RWPE1 (cell line): ENCODE data around the gene CRYGN.

Experiments
- CTCF ChIA-PET: fragments of 350-600 bp; sonication (Branson Sonifier 250); formaldehyde crosslinking; extraction: SDS; loops from one replicate; lab custom pipeline; 2021; lab: Yijun Ruan, JAX
- POLR2A ChIA-PET: fragments of 400-600 bp; formaldehyde crosslinking; extraction: SDS; loops from one replicate; lab custom pipeline; 2020; ENCODE audit warnings: antibody characterized with exemption; ENCODE audit not compliant: low non-redundant PET; lab: Yijun Ruan, JAX
- DNase-seq: peaks from one replicate; pipeline ENCODE4 v3.0.0; 2012; ENCODE audit warnings: low spot score
- H3K27ac ChIP-seq: fragments of 450-650 bp; 2 replicates; pipeline ENCODE4 v1.5.1; 2017
- CTCF ChIP-seq: fragments of 450-650 bp; conservative IDR thresholded peaks from 2 replicates; pipeline ENCODE4 v1.5.1; 2017; ENCODE audit warnings: low read depth, mild to moderate bottlenecking

Gene CRYGN

GRCh38 chr7:151424799-151425198 is 15.1 kb downstream of the CRYGN start:
- POLR2A ChIA-PET: no interaction called here
- no peak overlapping the region for H3K27ac ChIP-seq
- TF ChIP-seq CTCF: no peak
- CTCF ChIA-PET: no interaction called here
- DNase-seq: no peak

GRCh38 chr7:151423936-151424335 is 16.0 kb downstream of the CRYGN start:
- no peak for DNase-seq
- no peak overlapping the region for H3K27ac ChIP-seq
- ChIA-PET CTCF (no interaction called here), POLR2A (no interaction called here)
- no peak for TF ChIP-seq CTCF

- no peak for DNase-seq
- POLR2A ChIA-PET: no interaction called here
- no peak for TF ChIP-seq CTCF
- H3K27ac ChIP-seq: no peak overlapping the region
- CTCF ChIA-PET: no interaction called here
Measured at GRCh38 chr7:151423226-151423625, 16.7 kb downstream of the CRYGN start.

GRCh38 chr7:151422212-151422611 is 17.7 kb downstream of the CRYGN start:
- H3K27ac ChIP-seq: no peak overlapping the region
- no peak for DNase-seq
- CTCF ChIA-PET: no interaction called here
- POLR2A ChIA-PET: no interaction called here
- no peak for TF ChIP-seq CTCF

- CTCF ChIA-PET: no interaction called here
- DNase-seq: no peak
- H3K27ac ChIP-seq: no peak overlapping the region
- no peak for TF ChIP-seq CTCF
- POLR2A ChIA-PET: no interaction called here
Measured at GRCh38 chr7:151420144-151420543, 19.8 kb downstream of the CRYGN start.

- CTCF ChIA-PET: no interaction called here
Measured at GRCh38 chr7:151416941-151417315, 23.0 kb downstream of the CRYGN start.

More at GRCh38 chr7:151416941-151417315, 23.0 kb downstream of the CRYGN start:
- TF ChIP-seq CTCF: no peak
- POLR2A ChIA-PET: no interaction called here
- no peak overlapping the region for H3K27ac ChIP-seq
- no peak for DNase-seq
